HepG2 (cell line): ENCODE measurements around the gene PAPOLB.

Source experiments
- POLR2AphosphoS5 ChIP-seq: IDR thresholded peaks from 2 replicates; pipeline ENCODE4 v1.6.1; 2012; ENCODE audit warnings: low read depth, low read length
- YY1 ChIP-seq: IDR thresholded peaks from 2 replicates; pipeline ENCODE4 v1.6.1; 2011; ENCODE audit warnings: low read length, low read depth, moderate library complexity, mild to moderate bottlenecking; ENCODE audit not compliant: insufficient read depth, insufficient replicate concordance

DNA sequence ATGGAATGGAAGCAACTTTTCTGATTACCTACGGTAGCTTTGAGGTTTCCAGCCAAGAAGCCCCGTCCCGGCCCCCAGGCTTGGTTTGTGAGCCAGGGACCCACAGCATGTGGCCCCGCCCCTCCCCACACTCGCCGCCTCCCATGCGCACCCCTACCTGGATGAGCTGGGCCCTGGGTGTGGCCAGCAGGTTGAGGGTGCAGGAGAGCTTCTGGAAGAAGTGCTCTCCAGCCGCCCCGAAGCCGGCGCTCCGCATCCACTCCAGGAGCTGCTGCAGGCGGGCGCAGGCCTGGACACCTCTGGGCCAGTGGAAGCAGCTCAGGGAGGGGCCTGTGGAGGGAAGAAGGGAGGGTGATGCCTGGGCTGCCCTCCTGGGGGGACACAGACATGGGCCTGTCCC, 46.7 kb downstream of the PAPOLB start:
- TF ChIP-seq POLR2AphosphoS5 (no peak), YY1 (no peak)
